Mucosa of gallbladder (tissue), 1 donor: ENCODE data around the gene CCDC38. TPM values are rescaled to one million over a fixed set of nuclear protein-coding genes. Genes with fewer than 3 reads are reported as not detected.
"Not testable (repeated sequence)": the region's sequence is repeated elsewhere in the genome, so short reads cannot be mapped to it uniquely, and the experiment has no call there.

Source experiments
- DNase-seq: peaks from one replicate; pipeline ENCODE4 v3.0.0-alpha.2; 2020; ENCODE audit warnings: low spot score
- total RNA-seq: library from RNA; stranded (reverse); gene quantifications from one replicate; pipeline ENCODE4 v1.2.1, GENCODE V29; 2021
- donor health status: DM: no; HTN: no; CAD: no.

The CCDC38 gene
- total RNA-seq, 1 donor from 2014 or later = not detected

- no peak for DNase-seq
Observed at GRCh38 chr12:95882873-95883272, 59.5 kb downstream of the CCDC38 start.

- DNase-seq = no peak
Observed at GRCh38 chr12:95882080-95882479, 60.3 kb downstream of the CCDC38 start.

- DNase-seq = no peak
Observed at GRCh38 chr12:95881331-95881955, 61.0 kb downstream of the CCDC38 start.

GRCh38 chr12:95880895-95881294 lies 61.5 kb downstream of the CCDC38 start:
- no peak for DNase-seq

- no peak for DNase-seq
Observed at GRCh38 chr12:95877622-95878021, 64.8 kb downstream of the CCDC38 start.

GRCh38 chr12:95874452-95874851 lies 68.0 kb downstream of the CCDC38 start:
- DNase-seq = no peak

- no peak for DNase-seq
Observed at GRCh38 chr12:95870897-95871296, 71.5 kb downstream of the CCDC38 start.

- no peak for DNase-seq
Observed at GRCh38 chr12:95863337-95863736, 79.1 kb downstream of the CCDC38 start.

GRCh38 chr12:95862038-95862437 lies 80.4 kb downstream of the CCDC38 start:
- DNase-seq = no peak

GRCh38 chr12:95859947-95860850 lies 82.2 kb downstream of the CCDC38 start:
- no peak for DNase-seq

- DNase-seq = no peak
Observed at GRCh38 chr12:95859344-95859816, 83.0 kb downstream of the CCDC38 start.

GRCh38 chr12:95858451-95859343 lies 83.7 kb downstream of the CCDC38 start, which contains the start of gene SNRPF:
Gene SNRPF, plus strand, starts transcription at chr12:95858952. Its CDS starts 122 bp downstream, at chr12:95859074.
- DNase-seq = peak; percentile 97

- no peak for DNase-seq
Observed at GRCh38 chr12:95857799-95858198, 84.6 kb downstream of the CCDC38 start.

- no peak for DNase-seq
Observed at GRCh38 chr12:95857156-95857555, 85.3 kb downstream of the CCDC38 start.

GRCh38 chr12:95852133-95852532 lies 90.3 kb downstream of the CCDC38 start:
- no peak for DNase-seq

GRCh38 chr12:95851606-95852005 lies 90.8 kb downstream of the CCDC38 start:
- no peak for DNase-seq

GRCh38 chr12:95848575-95849388 lies 93.6 kb downstream of the CCDC38 start:
- DNase-seq = no peak

GRCh38 chr12:95842426-95842825 lies 100.0 kb downstream of the CCDC38 start:
- not testable (repeated sequence) for DNase-seq

GRCh38 chr12:95838125-95838524 lies 104.3 kb downstream of the CCDC38 start:
- DNase-seq = peak; percentile 72

GRCh38 chr12:95837240-95838038 lies 105.0 kb downstream of the CCDC38 start:
- no peak for DNase-seq
